HFF-Myc (cell line): ENCODE results near the gene SLC43A3.

Source experiments
- DNase-seq: peaks from one replicate; pipeline ENCODE4 v3.0.0-alpha.2; 2011; ENCODE audit warnings: low read depth; ENCODE audit errors: extremely low read depth
- H3K4me3 ChIP-seq: replicated peaks from 2 replicates; pipeline ENCODE4 v1.5.1; 2011; ENCODE audit warnings: low read depth, mild to moderate bottlenecking, control low read depth, low read length
- TF ChIP-seq, protein P1 (sequence below): IDR thresholded peaks from 2 replicates; pipeline ENCODE4 v1.5.1; 2012; ENCODE audit warnings: mild to moderate bottlenecking, low read depth, low read length, control low read depth; ENCODE audit errors: missing control alignments

SLC43A3 gene

DNA sequence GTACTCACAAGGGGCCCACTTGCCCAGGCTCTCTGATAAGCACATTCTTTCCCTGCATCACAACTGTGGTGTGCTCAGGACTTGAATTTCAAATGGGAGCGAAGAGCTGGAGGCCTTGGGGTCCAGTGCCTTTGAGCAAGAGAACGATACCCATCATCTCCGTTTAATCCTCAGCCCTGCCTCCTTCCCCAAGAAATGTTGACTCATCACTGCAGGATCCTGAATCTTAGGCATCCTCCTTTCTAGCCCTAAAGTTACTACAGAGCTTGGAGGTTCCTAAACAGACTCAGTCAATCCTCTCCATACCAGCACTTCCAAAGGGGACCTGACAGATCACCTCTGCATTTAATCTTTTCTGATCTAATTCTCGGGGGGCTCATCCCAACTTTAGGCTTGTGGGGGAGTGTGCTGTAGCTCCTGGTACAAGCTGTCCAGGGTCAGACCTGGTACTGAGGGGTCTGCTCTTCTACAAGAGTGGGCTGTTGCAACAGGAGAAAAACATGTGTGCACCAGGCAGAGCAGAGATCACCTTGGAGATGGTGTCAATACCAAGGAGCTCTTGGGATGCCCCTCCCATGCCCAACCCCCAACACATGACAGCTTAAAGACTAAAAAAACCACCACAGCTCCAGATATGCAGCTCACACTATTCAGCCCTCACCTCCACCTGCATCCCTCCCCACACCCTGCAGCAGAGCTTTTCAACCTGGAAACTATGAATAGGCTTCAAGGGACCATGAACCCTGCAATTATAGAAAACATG is 32.5 kb downstream of the SLC43A3 start:
- DNase-seq, result no peak
- TF ChIP-seq, protein P1, sequence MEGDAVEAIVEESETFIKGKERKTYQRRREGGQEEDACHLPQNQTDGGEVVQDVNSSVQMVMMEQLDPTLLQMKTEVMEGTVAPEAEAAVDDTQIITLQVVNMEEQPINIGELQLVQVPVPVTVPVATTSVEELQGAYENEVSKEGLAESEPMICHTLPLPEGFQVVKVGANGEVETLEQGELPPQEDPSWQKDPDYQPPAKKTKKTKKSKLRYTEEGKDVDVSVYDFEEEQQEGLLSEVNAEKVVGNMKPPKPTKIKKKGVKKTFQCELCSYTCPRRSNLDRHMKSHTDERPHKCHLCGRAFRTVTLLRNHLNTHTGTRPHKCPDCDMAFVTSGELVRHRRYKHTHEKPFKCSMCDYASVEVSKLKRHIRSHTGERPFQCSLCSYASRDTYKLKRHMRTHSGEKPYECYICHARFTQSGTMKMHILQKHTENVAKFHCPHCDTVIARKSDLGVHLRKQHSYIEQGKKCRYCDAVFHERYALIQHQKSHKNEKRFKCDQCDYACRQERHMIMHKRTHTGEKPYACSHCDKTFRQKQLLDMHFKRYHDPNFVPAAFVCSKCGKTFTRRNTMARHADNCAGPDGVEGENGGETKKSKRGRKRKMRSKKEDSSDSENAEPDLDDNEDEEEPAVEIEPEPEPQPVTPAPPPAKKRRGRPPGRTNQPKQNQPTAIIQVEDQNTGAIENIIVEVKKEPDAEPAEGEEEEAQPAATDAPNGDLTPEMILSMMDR, result no peak
- no peak overlapping the region for H3K4me3 ChIP-seq

DNA sequence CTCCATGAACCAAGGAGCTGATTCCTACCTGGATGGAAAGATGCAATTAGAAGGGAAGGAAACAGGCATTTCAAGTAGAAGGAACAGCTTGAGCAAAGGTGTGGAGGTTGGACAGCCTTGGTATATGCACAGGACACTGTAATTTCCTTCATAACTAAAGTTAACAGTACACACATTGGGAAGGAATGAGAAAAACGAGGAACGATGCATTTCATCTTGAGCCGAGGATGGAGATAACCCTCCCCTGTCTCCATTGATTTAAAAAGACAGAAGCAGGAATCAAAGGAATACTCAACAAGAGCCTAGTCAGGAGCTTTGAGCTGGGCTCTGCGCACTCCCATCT is 34.2 kb downstream of the SLC43A3 start:
- H3K4me3 ChIP-seq, result no peak overlapping the region
- TF ChIP-seq, protein P1, result no peak
- DNase-seq, result no peak

GRCh38 chr11:57392066-57392762 is 34.7 kb downstream of the SLC43A3 start:
- no peak overlapping the region for H3K4me3 ChIP-seq
- TF ChIP-seq, protein P1, result no peak
- no peak for DNase-seq

DNA sequence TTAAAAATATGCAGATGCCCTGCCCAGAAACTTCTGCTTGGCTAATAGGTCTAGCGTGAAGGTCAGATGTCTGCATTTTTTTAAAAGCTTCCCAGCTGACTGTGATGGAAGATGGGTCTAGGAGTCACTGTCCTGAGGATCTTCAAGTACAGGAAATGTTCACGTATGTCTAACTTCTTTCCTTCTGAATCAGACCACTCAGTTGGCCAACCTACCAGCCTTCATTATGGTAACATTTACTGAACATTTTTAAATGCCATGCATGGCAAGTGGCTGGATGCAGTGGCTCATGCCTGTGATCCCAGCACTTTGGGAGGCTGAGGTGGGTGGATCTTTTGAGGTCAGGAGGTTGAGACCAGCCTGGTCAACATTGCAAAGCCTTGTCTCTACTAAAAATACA is 35.4 kb downstream of the SLC43A3 start:
- H3K4me3 ChIP-seq, result no peak overlapping the region
- TF ChIP-seq, protein P1, result no peak
- no peak for DNase-seq

GRCh38 chr11:57391111-57391510 is 35.8 kb downstream of the SLC43A3 start:
- TF ChIP-seq, protein P1, result no peak
- no peak for DNase-seq
- no peak overlapping the region for H3K4me3 ChIP-seq

GRCh38 chr11:57390535-57390934 is 36.4 kb downstream of the SLC43A3 start, which contains the start of gene PRG2:
Gene PRG2, minus strand, starts transcription at chr11:57390650. Its CDS starts 706 bp downstream, at chr11:57389944.
- no peak within 1 kb of the TSS for H3K4me3 ChIP-seq
- TF ChIP-seq, protein P1, result no peak
- no peak for DNase-seq
